LoVo (cell line): ENCODE measurements around the gene VPS41.

Experiments used
- DNase-seq: peaks from one replicate; pipeline ENCODE4 v3.0.0-alpha.2; 2016; ENCODE audit warnings: low spot score

The VPS41 gene

GRCh38 chr7:38806912-38807311, 102.1 kb downstream of the VPS41 start:
- no peak for DNase-seq

GRCh38 chr7:38801786-38802185, 107.2 kb downstream of the VPS41 start:
- DNase-seq = no peak

GRCh38 chr7:38798552-38799267, 110.3 kb downstream of the VPS41 start:
- DNase-seq = no peak

- peak; percentile 66 for DNase-seq
Observed at GRCh38 chr7:38796626-38797501, 112.1 kb downstream of the VPS41 start.

GRCh38 chr7:38795593-38795992, 113.4 kb downstream of the VPS41 start:
- no peak for DNase-seq

- no peak for DNase-seq
Observed at GRCh38 chr7:38781991-38782390, 127.0 kb downstream of the VPS41 start.

- no peak for DNase-seq
Observed at GRCh38 chr7:38777609-38778008, 131.4 kb downstream of the VPS41 start.

- no peak for DNase-seq
Observed at GRCh38 chr7:38775506-38776175, 133.3 kb downstream of the VPS41 start.

- DNase-seq = no peak
Observed at GRCh38 chr7:38773430-38773829, 135.6 kb downstream of the VPS41 start.

- no peak for DNase-seq
Observed at GRCh38 chr7:38760226-38760625, 148.8 kb downstream of the VPS41 start.

- no peak for DNase-seq
Observed at GRCh38 chr7:38759028-38759427, 150.0 kb downstream of the VPS41 start.

- DNase-seq = no peak
Observed at GRCh38 chr7:38757931-38758330, 151.1 kb downstream of the VPS41 start.

GRCh38 chr7:38756521-38756920, 152.5 kb downstream of the VPS41 start:
- no peak for DNase-seq

- DNase-seq = no peak
Observed at GRCh38 chr7:38753347-38753746, 155.6 kb downstream of the VPS41 start.

- no peak for DNase-seq
Observed at GRCh38 chr7:38751416-38751815, 157.6 kb downstream of the VPS41 start.

- no peak for DNase-seq
Observed at GRCh38 chr7:38748056-38748610, 160.9 kb downstream of the VPS41 start.

- DNase-seq = no peak
Observed at GRCh38 chr7:38746438-38746837, 162.6 kb downstream of the VPS41 start.

- DNase-seq = no peak
Observed at GRCh38 chr7:38744746-38745145, 164.2 kb downstream of the VPS41 start.

- no peak for DNase-seq
Observed at GRCh38 chr7:38743899-38744298, 165.1 kb downstream of the VPS41 start.

- DNase-seq = no peak
Observed at GRCh38 chr7:38740041-38740440, 168.9 kb downstream of the VPS41 start.

GRCh38 chr7:38736138-38736537, 172.9 kb downstream of the VPS41 start:
- DNase-seq = no peak

- DNase-seq = no peak
Observed at GRCh38 chr7:38731215-38731614, 177.8 kb downstream of the VPS41 start.

- no peak for DNase-seq
Observed at GRCh38 chr7:38728145-38728544, 180.8 kb downstream of the VPS41 start.
